Neutrophil (primary cell): ENCODE measurements around the gene TBX4.

Source experiments
- H3K27ac ChIP-seq: fragments of 200-600 bp; sonication (generic); 2 replicates; pipeline ENCODE4 v1.5.1; 2016; ENCODE audit warnings: mild to moderate bottlenecking, moderate library complexity
- H3K27me3 ChIP-seq: fragments of 200-600 bp; sonication (generic); 2 replicates; pipeline ENCODE4 v1.6.0; 2016; ENCODE audit warnings: mild to moderate bottlenecking
- H3K36me3 ChIP-seq: fragments of 200-600 bp; sonication (generic); 2 replicates; pipeline ENCODE4 v1.5.1; 2017
- H3K4me1 ChIP-seq, 2 experiments: fragments of 200-600 bp in 1 of 2; sonication (generic) in 1 of 2; 1 replicate in 1 of 2; 2 replicates in 1 of 2; pipeline versions ENCODE4 v1.5.1 to v1.6.1; 2013 to 2016; ENCODE audit warnings: low read depth in 1 of 2, low read length in 1 of 2, mild to moderate bottlenecking in 1 of 2, moderate library complexity in 1 of 2; ENCODE audit not compliant: control insufficient read depth in 1 of 2, insufficient read depth in 1 of 2
- H3K4me3 ChIP-seq, 2 experiments: fragments of 200-600 bp in 1 of 2; sonication (generic) in 1 of 2; 1 replicate in 1 of 2; 2 replicates in 1 of 2; pipeline ENCODE4 v1.5.1; 2013 to 2016; ENCODE audit warnings: low read depth in 1 of 2, low read length in 1 of 2, mild to moderate bottlenecking in 1 of 2, moderate library complexity in 1 of 2
- H3K9me3 ChIP-seq: fragments of 200-600 bp; sonication (generic); 2 replicates; pipeline ENCODE4 v1.5.1; 2016
- TF ChIP-seq, protein P1 (sequence below): fragments of 200-600 bp; sonication (generic); IDR thresholded peaks from 2 replicates; pipeline ENCODE4 v1.5.1; 2016; ENCODE audit warnings: antibody characterized with exemption

The TBX4 gene

DNA sequence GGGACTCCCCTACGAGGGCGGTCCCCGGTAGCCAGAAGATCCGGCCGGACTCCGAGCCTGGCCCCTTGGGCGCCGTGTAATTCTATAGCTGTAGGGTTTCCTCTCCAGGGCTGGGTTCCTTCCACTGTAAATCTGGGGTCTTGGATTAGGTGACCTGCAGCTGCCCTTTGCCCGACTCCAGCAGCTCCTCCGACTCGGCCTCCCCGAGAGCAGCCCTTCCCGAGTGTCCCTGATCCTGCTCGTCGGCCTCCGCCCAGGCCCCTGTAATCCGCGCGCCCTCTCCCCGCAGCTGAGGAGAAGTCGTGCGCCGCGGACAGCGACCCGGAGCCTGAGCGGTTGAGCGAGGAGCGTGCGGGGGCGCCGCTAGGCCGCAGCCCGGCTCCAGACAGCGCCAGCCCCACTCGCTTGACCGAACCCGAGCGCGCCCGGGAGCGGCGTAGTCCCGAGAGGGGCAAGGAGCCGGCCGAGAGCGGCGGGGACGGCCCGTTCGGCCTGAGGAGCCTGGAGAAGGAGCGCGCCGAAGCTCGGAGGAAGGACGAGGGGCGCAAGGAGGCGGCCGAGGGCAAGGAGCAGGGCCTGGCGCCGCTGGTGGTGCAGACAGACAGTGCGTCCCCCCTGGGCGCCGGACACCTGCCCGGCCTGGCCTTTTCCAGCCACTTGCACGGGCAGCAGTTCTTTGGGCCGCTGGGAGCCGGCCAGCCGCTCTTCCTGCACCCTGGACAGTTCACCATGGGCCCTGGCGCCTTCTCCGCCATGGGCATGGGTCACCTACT is 47.1 kb upstream of the TBX4 start:
- Histone ChIP-seq H3K4me3 (no peak overlapping the region), H3K4me1 (peaks cover 36 to 53% of the 10 kb centered on the region in 2 experiments), H3K36me3 (no peaks in the 10 kb centered on the region), H3K27me3 (peaks cover 100% of the 10 kb centered on the region), H3K9me3 (no peaks in the 10 kb centered on the region), H3K27ac (no peak overlapping the region)
- TF ChIP-seq, protein P1, sequence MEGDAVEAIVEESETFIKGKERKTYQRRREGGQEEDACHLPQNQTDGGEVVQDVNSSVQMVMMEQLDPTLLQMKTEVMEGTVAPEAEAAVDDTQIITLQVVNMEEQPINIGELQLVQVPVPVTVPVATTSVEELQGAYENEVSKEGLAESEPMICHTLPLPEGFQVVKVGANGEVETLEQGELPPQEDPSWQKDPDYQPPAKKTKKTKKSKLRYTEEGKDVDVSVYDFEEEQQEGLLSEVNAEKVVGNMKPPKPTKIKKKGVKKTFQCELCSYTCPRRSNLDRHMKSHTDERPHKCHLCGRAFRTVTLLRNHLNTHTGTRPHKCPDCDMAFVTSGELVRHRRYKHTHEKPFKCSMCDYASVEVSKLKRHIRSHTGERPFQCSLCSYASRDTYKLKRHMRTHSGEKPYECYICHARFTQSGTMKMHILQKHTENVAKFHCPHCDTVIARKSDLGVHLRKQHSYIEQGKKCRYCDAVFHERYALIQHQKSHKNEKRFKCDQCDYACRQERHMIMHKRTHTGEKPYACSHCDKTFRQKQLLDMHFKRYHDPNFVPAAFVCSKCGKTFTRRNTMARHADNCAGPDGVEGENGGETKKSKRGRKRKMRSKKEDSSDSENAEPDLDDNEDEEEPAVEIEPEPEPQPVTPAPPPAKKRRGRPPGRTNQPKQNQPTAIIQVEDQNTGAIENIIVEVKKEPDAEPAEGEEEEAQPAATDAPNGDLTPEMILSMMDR, result no peak

DNA sequence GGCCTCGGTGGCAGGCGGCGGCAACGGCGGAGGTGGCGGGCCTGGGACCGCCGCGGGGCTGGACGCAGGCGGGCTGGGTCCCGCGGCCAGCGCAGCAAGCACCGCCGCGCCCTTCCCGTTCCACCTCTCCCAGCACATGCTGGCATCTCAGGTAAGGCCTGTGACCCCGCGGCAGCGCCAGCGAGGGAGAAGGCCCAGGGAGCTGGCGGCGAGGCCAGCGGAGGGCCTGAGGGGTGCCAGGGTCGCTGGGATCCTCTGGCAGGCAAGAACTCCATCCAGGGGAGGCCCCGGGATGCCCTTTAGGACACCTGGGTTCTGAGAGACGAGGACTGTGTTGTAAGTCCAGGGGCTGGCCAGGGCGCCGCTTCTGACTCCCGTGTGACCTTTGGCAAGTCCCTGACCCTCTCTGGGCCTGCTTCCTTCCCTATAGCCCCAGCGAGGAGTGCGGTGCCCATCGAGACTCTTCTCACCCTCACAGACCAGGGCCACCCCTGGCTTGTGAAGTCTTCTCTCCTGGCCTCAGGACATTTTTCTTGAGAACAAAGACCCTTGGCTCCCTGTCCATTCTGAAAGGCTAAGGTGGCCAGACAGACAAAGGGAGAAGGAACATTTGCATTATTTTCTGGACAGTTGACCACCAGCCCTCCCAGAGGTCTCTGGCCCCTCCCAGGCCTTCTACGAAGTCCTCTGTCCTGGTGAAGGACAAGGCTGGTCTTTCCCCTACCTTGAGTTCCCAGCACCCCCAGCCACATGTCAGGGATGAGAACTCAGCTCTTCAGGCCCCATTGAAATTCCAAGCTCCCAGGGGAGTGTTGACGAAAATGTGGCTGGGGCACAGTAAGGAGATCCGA is 46.3 kb upstream of the TBX4 start:
- Histone ChIP-seq H3K27ac (no peak overlapping the region), H3K36me3 (no peaks in the 10 kb centered on the region), H3K4me3 (no peak overlapping the region), H3K27me3 (peaks cover 100% of the 10 kb centered on the region), H3K9me3 (no peaks in the 10 kb centered on the region), H3K4me1 (peaks cover 43 to 55% of the 10 kb centered on the region in 2 experiments)
- TF ChIP-seq, protein P1, result no peak

DNA sequence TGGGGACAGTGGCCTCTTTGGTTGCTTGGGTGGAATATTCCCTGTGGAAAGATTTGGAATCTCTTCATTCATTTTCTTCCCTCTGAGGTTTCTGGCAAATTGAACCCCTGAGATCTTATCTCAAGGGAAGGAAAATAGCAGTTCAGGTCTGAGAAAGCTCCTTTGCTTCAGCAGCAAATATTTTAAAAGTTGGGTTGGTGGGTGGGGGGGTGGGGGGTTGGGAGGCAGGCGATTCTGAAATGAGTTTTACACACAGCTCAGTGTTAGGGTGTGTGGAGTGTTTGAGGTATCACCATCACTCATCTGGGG is 45.7 kb upstream of the TBX4 start:
- TF ChIP-seq, protein P1, result no peak
- Histone ChIP-seq H3K4me1 (peaks cover 49 to 60% of the 10 kb centered on the region in 2 experiments), H3K9me3 (no peaks in the 10 kb centered on the region), H3K27me3 (peaks cover 100% of the 10 kb centered on the region), H3K4me3 (no peak overlapping the region), H3K27ac (no peak overlapping the region), H3K36me3 (no peaks in the 10 kb centered on the region)

DNA sequence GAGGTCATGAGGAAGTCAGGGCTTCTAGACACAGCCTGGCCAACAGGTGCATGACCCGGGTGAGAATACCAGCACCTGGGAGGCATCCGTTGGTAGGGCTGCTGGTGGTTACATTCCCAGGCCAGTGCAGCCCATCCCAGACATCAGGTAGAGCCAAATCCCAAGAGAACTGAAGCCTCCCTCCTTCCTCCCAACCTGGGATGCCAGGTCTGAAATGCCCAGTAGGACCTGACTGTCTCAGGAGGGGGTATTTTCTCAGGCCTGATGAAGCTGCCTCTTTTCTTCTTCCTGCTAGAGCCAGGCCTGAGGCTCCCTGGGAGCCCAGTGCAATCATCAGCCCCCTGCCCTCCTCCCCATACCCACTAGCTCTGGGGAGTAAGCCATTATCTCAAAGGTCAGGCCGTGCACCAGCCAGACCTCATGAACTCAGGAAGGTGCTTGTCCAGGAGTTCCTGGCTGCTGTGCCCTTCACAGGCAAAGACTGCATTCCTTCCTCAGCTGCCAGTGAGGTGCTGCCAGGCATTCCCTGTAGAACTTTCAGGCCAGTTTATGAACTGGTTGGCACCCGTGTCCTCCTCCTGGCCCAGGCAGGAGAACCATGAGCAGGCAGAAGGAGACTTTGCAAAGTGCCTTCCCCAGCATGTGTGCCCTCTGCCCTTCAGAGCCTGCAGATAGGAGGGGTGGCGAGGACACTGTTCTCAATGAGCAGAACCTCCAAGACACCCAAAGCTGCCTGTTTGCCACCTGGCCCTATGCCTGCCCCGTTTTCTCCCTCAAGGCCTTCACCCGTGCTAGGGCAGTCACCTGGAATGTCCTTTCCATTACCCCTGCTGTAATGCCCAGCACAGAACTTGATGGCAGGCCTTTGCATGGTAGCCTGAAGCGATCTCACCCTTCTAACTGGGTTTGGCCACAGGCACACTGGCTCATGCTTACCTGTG is 45.0 kb upstream of the TBX4 start:
- Histone ChIP-seq H3K4me3 (no peak overlapping the region), H3K9me3 (no peaks in the 10 kb centered on the region)

More for the DNA sequence above, 45.0 kb upstream of the TBX4 start:
- Histone ChIP-seq H3K36me3 (no peaks in the 10 kb centered on the region), H3K27me3 (peaks cover 100% of the 10 kb centered on the region), H3K4me1 (peaks cover 56 to 68% of the 10 kb centered on the region in 2 experiments), H3K27ac (no peak overlapping the region)
- TF ChIP-seq, protein P1, result no peak
